ENCODE measurements around the gene MED6.

The MED6 gene

DNA sequence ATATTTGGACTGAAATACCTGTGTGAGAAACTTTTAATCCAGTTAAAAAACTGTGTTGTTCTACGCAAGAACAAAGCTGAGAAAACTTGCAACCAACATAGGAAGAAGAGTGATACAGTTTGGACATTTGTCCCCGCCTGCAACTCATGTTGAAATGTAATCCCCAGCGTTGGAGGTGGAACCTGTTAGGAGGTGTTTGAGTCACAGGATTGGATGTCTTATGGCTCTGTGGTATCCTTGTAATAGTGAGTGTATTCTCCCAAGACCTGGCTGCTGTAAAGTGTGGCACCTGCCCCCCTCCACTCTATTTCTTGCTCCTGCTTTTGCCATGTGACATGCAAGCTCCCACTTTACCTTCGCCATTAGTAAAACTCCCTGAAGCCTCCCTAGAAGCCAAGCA, 37.0 kb downstream of the MED6 start:
- H3K9me3 ChIP-seq (ENCODE audit: control insufficient read depth, low read length), result peaks cover 7% of the 10 kb centered on the region
- H3K36me3 ChIP-seq (ENCODE audit: control insufficient read depth, insufficient read depth, low read length), result peaks cover 26% of the 10 kb centered on the region
- WGBS, 2 experiments, result 94 to 99% methylated on average over 4 of the region's 4 CpGs

DNA sequence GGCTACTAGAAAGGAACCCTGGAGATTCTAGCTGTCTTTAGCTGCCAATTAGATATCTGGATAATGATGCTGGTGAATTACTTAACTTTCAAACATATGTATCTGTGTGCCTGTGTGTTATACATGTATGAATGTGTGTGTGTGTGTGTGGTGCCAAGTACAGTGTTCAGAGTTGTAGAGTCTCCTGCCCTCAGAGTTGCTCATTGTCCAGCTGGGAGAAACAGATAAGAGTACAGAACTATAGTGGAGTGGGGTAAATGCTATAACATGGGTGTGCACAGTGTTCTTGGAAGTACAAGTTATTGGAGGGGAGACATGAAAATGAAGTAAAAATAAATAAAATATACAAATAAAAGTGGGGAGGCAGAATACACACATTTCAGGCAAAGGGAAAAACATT, 42.1 kb downstream of the MED6 start:
- H3K36me3 ChIP-seq (ENCODE audit: control insufficient read depth, insufficient read depth, low read length), result peaks cover 11% of the 10 kb centered on the region
- no peak overlapping the region for H3K4me3 ChIP-seq (ENCODE audit: insufficient read depth, low read depth, low read length)
- peaks cover 4% of the 10 kb centered on the region for H3K9me3 ChIP-seq (ENCODE audit: control insufficient read depth, low read length)
- no peak overlapping the region for H3K27ac ChIP-seq (ENCODE audit: insufficient read depth, low read depth, low read length, poor library complexity, severe bottlenecking)
- no peaks in the 10 kb centered on the region for H3K4me1 ChIP-seq (ENCODE audit: control insufficient read depth, insufficient read depth, low read length)
- H3K27me3 ChIP-seq (ENCODE audit: control insufficient read depth, insufficient read depth, low read length, poor library complexity, severe bottlenecking), result no peaks in the 10 kb centered on the region

More for the DNA sequence above, 37.0 kb downstream of the MED6 start:
- Histone ChIP-seq H3K4me1 (ENCODE audit: control insufficient read depth, insufficient read depth, low read length) (no peaks in the 10 kb centered on the region), H3K4me3 (ENCODE audit: insufficient read depth, low read depth, low read length) (no peak overlapping the region), H3K27ac (ENCODE audit: insufficient read depth, low read depth, low read length, poor library complexity, severe bottlenecking) (no peak overlapping the region), H3K27me3 (ENCODE audit: control insufficient read depth, insufficient read depth, low read length, poor library complexity, severe bottlenecking) (no peaks in the 10 kb centered on the region)

GRCh38 chr14:70555890-70556289, 44.6 kb downstream of the MED6 start:
- H3K27me3 ChIP-seq (ENCODE audit: control insufficient read depth, insufficient read depth, low read length, poor library complexity, severe bottlenecking), result no peaks in the 10 kb centered on the region
- no peaks in the 10 kb centered on the region for H3K36me3 ChIP-seq (ENCODE audit: control insufficient read depth, insufficient read depth, low read length)
- H3K4me3 ChIP-seq (ENCODE audit: insufficient read depth, low read depth, low read length), result no peak overlapping the region
- no peaks in the 10 kb centered on the region for H3K4me1 ChIP-seq (ENCODE audit: control insufficient read depth, insufficient read depth, low read length)
- 92 to 94% methylated on average over 19 of the region's 19 CpGs for WGBS, 2 experiments
- no peak overlapping the region for H3K27ac ChIP-seq (ENCODE audit: insufficient read depth, low read depth, low read length, poor library complexity, severe bottlenecking)
- no peaks in the 10 kb centered on the region for H3K9me3 ChIP-seq (ENCODE audit: control insufficient read depth, low read length)

- Histone ChIP-seq H3K9me3 (ENCODE audit: control insufficient read depth, low read length) (no peaks in the 10 kb centered on the region), H3K27me3 (ENCODE audit: control insufficient read depth, insufficient read depth, low read length, poor library complexity, severe bottlenecking) (no peaks in the 10 kb centered on the region), H3K36me3 (ENCODE audit: control insufficient read depth, insufficient read depth, low read length) (no peaks in the 10 kb centered on the region), H3K27ac (ENCODE audit: insufficient read depth, low read depth, low read length, poor library complexity, severe bottlenecking) (no peak overlapping the region), H3K4me3 (ENCODE audit: insufficient read depth, low read depth, low read length) (no peak overlapping the region), H3K4me1 (ENCODE audit: control insufficient read depth, insufficient read depth, low read length) (no peaks in the 10 kb centered on the region)
- 81 to 82% methylated on average over 4 to 5 of the region's 5 CpGs for WGBS, 2 experiments
These were observed 62.4 kb downstream of the MED6 start for GRCh38 chr14:70538087-70538486.

DNA sequence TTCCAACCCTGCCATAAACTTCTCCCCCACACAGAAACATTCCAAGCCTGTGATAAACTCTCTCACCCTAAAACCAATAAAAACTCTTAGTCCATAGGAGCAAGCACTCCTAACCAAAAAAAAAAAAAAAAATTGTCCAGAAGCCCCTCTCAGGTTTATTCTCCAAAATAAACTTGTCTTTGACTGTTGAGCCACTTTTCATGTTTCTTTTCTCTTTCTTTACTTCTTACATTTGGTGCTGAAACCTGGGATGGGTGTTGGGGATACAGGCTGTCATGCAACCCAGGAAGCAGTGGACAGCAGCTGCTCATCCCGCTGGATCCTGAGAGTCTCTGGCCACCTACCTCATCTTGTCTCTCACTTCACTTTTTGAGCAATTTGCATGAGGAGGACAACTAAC, 63.6 kb downstream of the MED6 start:
- 91 to 93% methylated on average over 1 of the region's 1 CpG for WGBS, 2 experiments

DNA sequence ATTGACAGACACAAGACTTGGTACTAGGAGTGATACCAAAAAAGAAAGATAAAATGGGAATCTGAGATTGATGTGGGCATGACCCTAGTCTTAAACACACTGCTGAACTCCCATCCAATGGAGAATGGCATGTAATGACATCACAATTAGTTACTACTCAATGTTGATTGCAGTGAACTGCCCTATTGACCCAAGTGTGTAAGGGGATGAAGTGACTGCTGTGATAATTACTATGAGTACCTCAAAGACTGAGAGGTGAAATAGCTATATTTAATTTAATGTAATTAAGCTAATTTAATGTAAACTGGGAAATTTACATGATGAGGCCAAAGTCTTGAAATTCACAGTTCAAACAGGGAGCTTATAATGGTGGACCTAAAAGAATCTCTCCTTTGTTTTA, 65.6 kb downstream of the MED6 start, which contains the start of gene ADAM20:
TSS of gene ADAM20 (minus strand) at position 101 of the 400 bp plus-strand sequence. CDS start 10,247 bp downstream, outside the sequence.
- Histone ChIP-seq H3K4me1 (ENCODE audit: control insufficient read depth, insufficient read depth, low read length) (no peaks in the 10 kb centered on the region), H3K9me3 (ENCODE audit: control insufficient read depth, low read length) (no peaks in the 10 kb centered on the region), H3K27ac (ENCODE audit: insufficient read depth, low read depth, low read length, poor library complexity, severe bottlenecking) (no peak within 1 kb of the TSS), H3K36me3 (ENCODE audit: control insufficient read depth, insufficient read depth, low read length) (no peaks in the 10 kb centered on the region), H3K4me3 (ENCODE audit: insufficient read depth, low read depth, low read length) (no peak within 1 kb of the TSS), H3K27me3 (ENCODE audit: control insufficient read depth, insufficient read depth, low read length, poor library complexity, severe bottlenecking) (no peaks in the 10 kb centered on the region)

More for the DNA sequence above, 63.6 kb downstream of the MED6 start:
- Histone ChIP-seq H3K27me3 (ENCODE audit: control insufficient read depth, insufficient read depth, low read length, poor library complexity, severe bottlenecking) (no peaks in the 10 kb centered on the region), H3K4me1 (ENCODE audit: control insufficient read depth, insufficient read depth, low read length) (no peaks in the 10 kb centered on the region), H3K4me3 (ENCODE audit: insufficient read depth, low read depth, low read length) (no peak overlapping the region), H3K9me3 (ENCODE audit: control insufficient read depth, low read length) (no peaks in the 10 kb centered on the region), H3K36me3 (ENCODE audit: control insufficient read depth, insufficient read depth, low read length) (no peaks in the 10 kb centered on the region), H3K27ac (ENCODE audit: insufficient read depth, low read depth, low read length, poor library complexity, severe bottlenecking) (no peak overlapping the region)

Data from ectodermal cell (in vitro differentiated cells).